IMR-90 (cell line): Measurements from ENCODE around the gene LAMA4. TPM values are rescaled to one million over a fixed set of nuclear protein-coding genes. Genes with fewer than 3 reads are reported as not detected.

Experiments
- ATAC-seq: fragments of 200-7000 bp; cut with Tn5 transposase; 2 replicates; pipeline ENCODE4 v1.9.1; 2020; ENCODE audit warnings: low read depth, mild to moderate bottlenecking, moderate library complexity
- BruUV-seq: library from RNA; stranded (reverse); fragments of 400-500 nt; replicated peaks from 2 replicates; lab custom pipeline; 2021; lab: Mats Ljungman, UMichigan
- CTCF ChIA-PET: fragments of 300-600 bp; formaldehyde crosslinking; extraction: SDS; loops from one replicate; lab custom pipeline; 2021; ENCODE audit warnings: antibody characterized with exemption; lab: Yijun Ruan, JAX
- POLR2A ChIA-PET: fragments of 300-600 bp; sonication (Branson Sonifier 250); formaldehyde crosslinking; loops from one replicate; lab custom pipeline; 2022; ENCODE audit warnings: antibody characterized with exemption; ENCODE audit not compliant: unreplicated experiment; lab: Charles Lee
- DNase-seq: peaks from one replicate; pipeline ENCODE4 v3.0.0; 2013
- H2AFZ ChIP-seq: replicated peaks from 2 replicates; pipeline ENCODE3; 2013; ENCODE audit warnings: low read length, mild to moderate bottlenecking; ENCODE audit not compliant: poor library complexity
- H2AK5ac ChIP-seq: 2 replicates; pipeline ENCODE4 v1.6.1; 2013; ENCODE audit warnings: low read depth, low read length, inconsistent platforms
- H2AK9ac ChIP-seq: replicated peaks from 2 replicates; pipeline ENCODE3; 2013; ENCODE audit warnings: mild to moderate bottlenecking, low read depth, low read length, moderate library complexity; ENCODE audit not compliant: poor library complexity
- H2BK120ac ChIP-seq: 2 replicates; pipeline ENCODE4 v1.6.1; 2013; ENCODE audit warnings: low read depth, low read length, inconsistent platforms
- H2BK15ac ChIP-seq: 3 replicates; pipeline ENCODE4 v1.6.1; 2013; ENCODE audit warnings: low read depth, low read length, inconsistent platforms
- H2BK20ac ChIP-seq: 2 replicates; pipeline ENCODE4 v1.6.1; 2013; ENCODE audit warnings: low read depth, mild to moderate bottlenecking, inconsistent platforms, low read length, moderate library complexity
- H2BK5ac ChIP-seq: 2 replicates; pipeline ENCODE4 v1.6.1; 2013; ENCODE audit warnings: mild to moderate bottlenecking, low read depth, low read length, inconsistent platforms; ENCODE audit not compliant: poor library complexity, severe bottlenecking
- H3K14ac ChIP-seq: replicated peaks from 2 replicates; pipeline ENCODE4 v1.6.1; 2013; ENCODE audit warnings: low read depth, low read length, inconsistent platforms
- H3K18ac ChIP-seq: 2 replicates; pipeline ENCODE4 v1.6.1; 2013; ENCODE audit warnings: low read depth, low read length, control low read depth
- H3K23ac ChIP-seq: 2 replicates; pipeline ENCODE4 v1.6.1; 2013; ENCODE audit warnings: low read depth, low read length, inconsistent platforms
- H3K27ac ChIP-seq: 2 replicates; pipeline ENCODE4 v1.5.1; 2013; ENCODE audit warnings: mild to moderate bottlenecking, control low read depth, low read length; ENCODE audit not compliant: insufficient read depth
- H3K27me3 ChIP-seq: 2 replicates; pipeline ENCODE4 v1.6.1; 2013; ENCODE audit warnings: low read length; ENCODE audit not compliant: control insufficient read depth, insufficient read depth
- H3K36me3 ChIP-seq: 2 replicates; pipeline ENCODE4 v1.6.1; 2013; ENCODE audit warnings: low read length, mixed read lengths; ENCODE audit not compliant: control insufficient read depth, insufficient read depth
- H3K4ac ChIP-seq: 2 replicates; pipeline ENCODE4 v1.6.1; 2013; ENCODE audit warnings: low read depth, low read length, inconsistent platforms
- H3K4me1 ChIP-seq: 2 replicates; pipeline ENCODE4 v1.6.1; 2013; ENCODE audit warnings: low read length, mixed read lengths; ENCODE audit not compliant: control insufficient read depth, insufficient read depth
- H3K4me2 ChIP-seq: 2 replicates; pipeline ENCODE4 v1.6.1; 2013; ENCODE audit warnings: low read depth, mild to moderate bottlenecking, control low read depth, low read length, moderate library complexity
- H3K4me3 ChIP-seq: 2 replicates; pipeline ENCODE4 v1.5.1; 2013; ENCODE audit warnings: low read depth, mild to moderate bottlenecking, control low read depth, low read length, moderate library complexity; ENCODE audit not compliant: insufficient read depth
- H3K56ac ChIP-seq: 2 replicates; pipeline ENCODE4 v1.6.1; 2013; ENCODE audit warnings: low read length, inconsistent platforms; ENCODE audit not compliant: insufficient read depth; ENCODE audit errors: extremely low read depth
- H3K79me1 ChIP-seq, 2 experiments: 2 replicates each; pipeline ENCODE4 v1.6.1; 2013; ENCODE audit warnings: low read length in 2 of 2, inconsistent platforms in 1 of 2, low read depth in 1 of 2
- H3K9ac ChIP-seq: 2 replicates; pipeline ENCODE4 v1.6.1; 2013; ENCODE audit warnings: low read depth, low read length, control low read depth
- H3K9me1 ChIP-seq: 2 replicates; pipeline ENCODE4 v1.6.1; 2013; ENCODE audit warnings: low read length, inconsistent platforms; ENCODE audit not compliant: insufficient read depth
- H3K9me3 ChIP-seq: 2 replicates; pipeline ENCODE4 v1.6.1; 2013; ENCODE audit warnings: low read length; ENCODE audit not compliant: control insufficient read depth, insufficient read depth
- H4K20me1 ChIP-seq: 2 replicates; pipeline ENCODE4 v1.6.1; 2013; ENCODE audit warnings: low read length, inconsistent platforms; ENCODE audit not compliant: insufficient read depth
- H4K5ac ChIP-seq: 2 replicates; pipeline ENCODE4 v1.6.1; 2013; ENCODE audit warnings: mild to moderate bottlenecking, low read depth, low read length, control low read depth
- H4K8ac ChIP-seq, 2 experiments: 2 replicates each; pipeline ENCODE4 v1.6.1; 2013; ENCODE audit warnings: low read depth in 2 of 2, low read length in 2 of 2, control low read depth in 1 of 2, inconsistent platforms in 1 of 2
- H4K91ac ChIP-seq: 2 replicates; pipeline ENCODE4 v1.6.1; 2013; ENCODE audit warnings: low read depth, low read length, inconsistent platforms; ENCODE audit not compliant: insufficient read depth
- BHLHE40 ChIP-seq: fragments of 150-350 bp; IDR thresholded peaks from 2 replicates; pipeline ENCODE4 v1.6.1; 2016; ENCODE audit warnings: mild to moderate bottlenecking, low read depth, low read length
- CEBPB ChIP-seq: IDR thresholded peaks from 2 replicates; pipeline ENCODE4 v1.6.1; 2012; ENCODE audit warnings: low read depth, low read length, improper control_type of control experiment
- FOS ChIP-seq: fragments of 150-350 bp; IDR thresholded peaks from 2 replicates; pipeline ENCODE4 v1.6.1; 2016; ENCODE audit warnings: low read depth, low read length
- POLR2A ChIP-seq: IDR thresholded peaks from 2 replicates; pipeline ENCODE4 v1.6.1; 2012; ENCODE audit warnings: mild to moderate bottlenecking, low read depth, low read length
- RAD21 ChIP-seq: IDR thresholded peaks from 2 replicates; pipeline ENCODE4 v1.6.1; 2012; ENCODE audit warnings: low read length, improper control_type of control experiment
- RFX5 ChIP-seq: IDR thresholded peaks from 2 replicates; pipeline ENCODE4 v1.8.0; 2012; ENCODE audit warnings: low read depth, mild to moderate bottlenecking, low read length, moderate library complexity
- WGBS, 2 experiments: methylation state at CpG; one replicate each; pipeline versions ENCODE4 v1.1.5 to v1.1.7; 2013; ENCODE audit warnings: missing lambda C conversion rate in 2 of 2; ENCODE audit not compliant: insufficient read length in 1 of 2; ENCODE audit errors: extremely low coverage in 2 of 2; 5-methylcytosine and 5-hydroxymethylcytosine counted together
- dilution Hi-C: fragments of 300-500 bp; cut with HindIII; formaldehyde crosslinking; loops from one replicate; pipeline ENCODE4 v1.14.3; 2018; ENCODE audit warnings: low sequenced_read_pairs; ENCODE audit not compliant: unreplicated experiment
- in situ Hi-C: fragments of 300-500 bp; cut with MboI; formaldehyde crosslinking; loops from 3 replicates; pipeline ENCODE4 v1.14.3; 2019; ENCODE audit warnings: low sequenced_read_pairs, inconsistent platforms, mixed read lengths
- intact Hi-C: fragments of 100-400 bp; cut with micrococcal nuclease; formaldehyde crosslinking; loops from 2 replicates; pipeline ENCODE4 v1.10.0; 2022
- polyA plus RNA-seq, 3 experiments: library from polyadenylated mRNA; depleted of rRNA; stranded (reverse); fragments of >200 nt; gene quantifications; 2 replicates each; pipeline ENCODE4 v1.2.3, GENCODE V29; 2012; ENCODE audit warnings: low replicate concordance in 1 of 3
- total RNA-seq: library from RNA; depleted of rRNA; stranded (reverse); fragments of >200 nt; gene quantifications from 2 replicates; pipeline ENCODE4 v1.2.3, GENCODE V29; 2012

Gene LAMA4
- total and polyA plus RNA-seq, 2 of the 4 experiments (the other 2 are of a cell fraction) = 33.9 to 35.8 TPM

DNA sequence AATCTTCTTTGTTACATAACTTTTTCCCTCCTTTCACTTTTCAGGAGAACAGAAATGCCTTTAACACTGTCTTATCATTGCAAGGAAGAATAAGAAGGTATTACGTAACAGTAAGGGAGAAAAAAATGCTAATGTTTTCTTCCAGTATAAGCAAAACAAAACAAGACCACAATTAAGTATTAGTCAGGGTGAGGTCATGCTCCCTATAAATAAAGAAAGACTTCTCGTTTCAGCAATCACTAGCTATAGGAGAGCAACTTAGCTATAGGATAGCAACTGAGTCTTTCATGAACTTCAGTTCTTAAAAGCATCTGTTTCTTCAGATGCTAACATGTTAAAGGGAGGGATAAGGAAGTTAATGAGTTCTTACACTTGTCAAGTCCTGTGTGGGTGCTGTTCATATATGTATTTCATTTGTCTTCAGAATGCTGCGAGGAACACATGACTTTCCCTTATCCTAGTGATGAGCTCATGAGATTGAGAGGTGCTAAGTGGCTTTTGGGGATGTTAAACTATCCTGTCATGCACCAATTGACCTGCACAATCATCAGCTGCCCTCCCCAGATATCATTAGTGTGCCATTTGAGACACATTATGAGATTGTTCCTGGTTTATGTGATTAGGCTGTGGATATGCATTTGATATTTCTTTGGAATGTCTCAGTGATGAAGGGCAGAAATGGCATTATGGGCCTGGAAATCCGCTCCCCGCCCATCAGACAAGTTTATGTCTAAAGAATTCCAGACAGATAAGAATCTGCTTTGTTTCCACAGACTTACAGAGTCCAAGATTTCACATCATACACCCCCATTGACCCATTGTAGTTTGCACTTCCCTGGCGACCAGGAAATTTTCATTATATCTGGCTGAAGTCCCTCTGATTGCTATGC, 37.5 kb downstream of the LAMA4 start:
- peak overlapping the region; percentile 84 for H3K4ac ChIP-seq
- H3K4me3 ChIP-seq = no peak overlapping the region
- peak overlapping the region; percentile 84 for H3K4me2 ChIP-seq
- ATAC-seq (peak; percentile 85), DNase-seq (peak; percentile 95)
- intact Hi-C loops = loop anchor here (5.0 kb wide), 1 partner anchor 35 kb away; the partner anchor contains the start of gene LAMA4
- CTCF ChIA-PET = no interaction called here
- no peaks in the 10 kb centered on the region for H3K9me3 ChIP-seq
- no peaks in the 10 kb centered on the region for H4K20me1 ChIP-seq
- in situ Hi-C loops = no loop called here
- H3K79me1 ChIP-seq = no peaks in the 10 kb centered on the region; a peak in 1 of 4 replicates
- H2AK9ac ChIP-seq = no peak overlapping the region
- TF ChIP-seq POLR2A (no peak), BHLHE40 (peak; percentile 19; the same call in 1 of the 2 replicates), RFX5 (peak; percentile 55; the same call in 1 of the 2 replicates), FOS (peak; percentile 66), CEBPB (peak; percentile 99), RAD21 (no peak)
- H2AFZ ChIP-seq = no peak overlapping the region
- H3K4me1 ChIP-seq = peaks cover 23% of the 10 kb centered on the region
- H4K5ac ChIP-seq = peak overlapping the region; percentile 77
- dilution Hi-C loops = no loop called here
- peak overlapping the region; percentile 94 for H2AK5ac ChIP-seq
- peak overlapping the region; percentile 54; the same call in 1 of the 2 replicates for H3K56ac ChIP-seq
- H3K14ac ChIP-seq = peak overlapping the region; percentile 76
- H3K36me3 ChIP-seq = peaks cover 11% of the 10 kb centered on the region
- peak overlapping the region; percentile 92 for H2BK5ac ChIP-seq
- H3K27me3 ChIP-seq = no peaks in the 10 kb centered on the region
- H3K27ac ChIP-seq = peak overlapping the region; percentile 85
- H2BK120ac ChIP-seq = peak overlapping the region; percentile 84
- peak overlapping the region; percentile 96 for H2BK20ac ChIP-seq
- peak overlapping the region; percentile 37 to 75; a peak in 3 of 4 replicates for H4K8ac ChIP-seq
- POLR2A ChIA-PET = interaction anchor here (0.6 kb wide), 1 partner anchor 472 kb away, joined by 3 read pairs; no protein-coding TSS in a partner anchor
- H3K9me1 ChIP-seq = peaks cover 3% of the 10 kb centered on the region
- 83% methylated on average over 1 of the region's 6 CpGs; no CpG with 5 or more reads in 1 of the 2 experiments for WGBS, 2 experiments
- no TSS peak for BruUV-seq
- H2BK15ac ChIP-seq = peak overlapping the region; percentile 89
- H3K23ac ChIP-seq = peak overlapping the region; percentile 78
- H3K18ac ChIP-seq = peak overlapping the region; percentile 97
- H3K9ac ChIP-seq = peak overlapping the region; percentile 20; the same call in 1 of the 2 replicates
- peak overlapping the region; percentile 76 for H4K91ac ChIP-seq
